SK-N-SH treated with all-trans-retinoic acid at 6 μM for 48 hours (cell line): ENCODE results near the gene SMARCAD1.

Source experiments
- ATAC-seq: fragments of 200-7000 bp; cut with Tn5 transposase; 3 replicates; pipeline ENCODE4 v1.9.1; 2020; ENCODE audit warnings: mild to moderate bottlenecking, moderate library complexity
- BACH2 ChIP-seq: fragments of 250-450 bp; sonication (Bioruptor Pico); IDR thresholded peaks from 2 replicates; pipeline ENCODE4 v1.9.0; 2021; ENCODE audit warnings: mild to moderate bottlenecking, borderline replicate concordance
- CSDC2 ChIP-seq: fragments of 250-450 bp; sonication (Bioruptor Pico); IDR thresholded peaks from 2 replicates; pipeline ENCODE4 v1.5.0; 2020; ENCODE audit warnings: mild to moderate bottlenecking, moderate library complexity
- ESRRG ChIP-seq: fragments of 250-450 bp; sonication (Bioruptor Pico); IDR thresholded peaks from 2 replicates; pipeline ENCODE4 v1.6.1; 2021; ENCODE audit warnings: mild to moderate bottlenecking
- GLIS3 ChIP-seq: fragments of 250-450 bp; sonication (Bioruptor Pico); IDR thresholded peaks from 2 replicates; pipeline ENCODE4 v1.5.0; 2020; ENCODE audit warnings: mild to moderate bottlenecking, moderate library complexity
- OSR1 ChIP-seq: fragments of 250-450 bp; sonication (Bioruptor Pico); IDR thresholded peaks from 2 replicates; pipeline ENCODE4 v1.8.0; 2022; ENCODE audit warnings: moderate library complexity, mild to moderate bottlenecking, inconsistent platforms
- PPARA ChIP-seq: fragments of 250-450 bp; sonication (Bioruptor Pico); IDR thresholded peaks from 2 replicates; pipeline ENCODE4 v1.5.0; 2020; ENCODE audit warnings: mild to moderate bottlenecking, borderline replicate concordance
- RARB ChIP-seq: fragments of 250-450 bp; sonication (Bioruptor Pico); IDR thresholded peaks from 2 replicates; pipeline ENCODE4 v1.8.0; 2021; ENCODE audit warnings: mild to moderate bottlenecking, moderate library complexity
- SNAI2 ChIP-seq: fragments of 250-450 bp; sonication (Bioruptor Pico); IDR thresholded peaks from 2 replicates; pipeline ENCODE4 v1.5.0; 2020; ENCODE audit warnings: mild to moderate bottlenecking, moderate library complexity
- TCF4 ChIP-seq: fragments of 250-450 bp; sonication (Bioruptor Pico); IDR thresholded peaks from 2 replicates; pipeline ENCODE4 v1.8.0; 2021; ENCODE audit warnings: mild to moderate bottlenecking, moderate library complexity, borderline replicate concordance
- TOX ChIP-seq: fragments of 250-450 bp; sonication (Bioruptor Pico); IDR thresholded peaks from 2 replicates; pipeline ENCODE4 v1.8.0; 2021; ENCODE audit warnings: mild to moderate bottlenecking, moderate library complexity, borderline replicate concordance
- ZC3H10 ChIP-seq: fragments of 250-450 bp; sonication (Bioruptor Pico); IDR thresholded peaks from 2 replicates; pipeline ENCODE4 v1.5.1; 2021; ENCODE audit warnings: mild to moderate bottlenecking, moderate library complexity
- ZFP3 ChIP-seq: fragments of 250-450 bp; sonication (Bioruptor Pico); IDR thresholded peaks from 2 replicates; pipeline ENCODE4 v1.5.0; 2020; ENCODE audit warnings: mild to moderate bottlenecking, moderate library complexity
- ZFP30 ChIP-seq: fragments of 450-650 bp; formaldehyde crosslinking; IDR thresholded peaks from 2 replicates; pipeline ENCODE4 v1.5.0; 2022; ENCODE audit warnings: mild to moderate bottlenecking, moderate library complexity
- ZNF565 ChIP-seq: fragments of 450-650 bp; formaldehyde crosslinking; conservative IDR thresholded peaks from 2 replicates; pipeline ENCODE4 v1.5.0; 2020; ENCODE audit warnings: low read depth, mild to moderate bottlenecking, moderate library complexity
- ZNF70 ChIP-seq: fragments of 450-650 bp; formaldehyde crosslinking; IDR thresholded peaks from 2 replicates; pipeline ENCODE4 v1.5.0; 2020; ENCODE audit warnings: mild to moderate bottlenecking, moderate library complexity
- ZNF8 ChIP-seq: fragments of 450-650 bp; formaldehyde crosslinking; IDR thresholded peaks from 2 replicates; pipeline ENCODE4 v1.5.0; 2020; ENCODE audit warnings: mild to moderate bottlenecking, moderate library complexity
- TF ChIP-seq, protein P1 (sequence below): fragments of 250-450 bp; sonication (Bioruptor Pico); IDR thresholded peaks from 2 replicates; pipeline ENCODE4 v1.5.1; 2020; ENCODE audit warnings: low read depth, mild to moderate bottlenecking, moderate library complexity
- TF ChIP-seq, protein P2 (sequence below): fragments of 250-450 bp; sonication (Bioruptor Pico); IDR thresholded peaks from 2 replicates; pipeline ENCODE4 v1.8.0; 2020; ENCODE audit warnings: mild to moderate bottlenecking, moderate library complexity, borderline replicate concordance
- TF ChIP-seq, protein P3 (sequence below): fragments of 250-450 bp; sonication (Bioruptor Pico); IDR thresholded peaks from 2 replicates; pipeline ENCODE4 v1.5.0; 2020; ENCODE audit warnings: mild to moderate bottlenecking, moderate library complexity

Gene SMARCAD1

DNA sequence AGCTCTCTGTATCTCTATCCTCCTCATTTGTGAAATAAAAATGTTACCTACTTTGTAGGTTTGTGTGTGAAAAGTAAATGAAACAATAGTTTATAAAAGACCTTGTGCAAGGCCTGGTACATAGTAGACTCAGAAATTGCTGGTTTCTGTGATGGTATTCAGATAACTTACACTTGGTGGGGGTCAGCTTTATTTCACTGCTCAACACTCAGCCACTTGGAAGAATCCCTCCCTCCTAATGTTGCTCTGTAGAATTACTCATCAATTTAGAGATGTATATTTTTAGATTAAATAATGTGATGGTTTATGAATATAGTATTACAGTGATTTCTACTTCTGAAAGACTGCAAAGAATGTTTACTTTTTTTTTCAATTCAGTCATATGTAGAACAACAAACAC is 32.7 kb downstream of the SMARCAD1 start:
- TF ChIP-seq ZNF70 (CRISPR knock-in tag) (no peak), TCF4 (CRISPR knock-in tag) (no peak), ESRRG (CRISPR knock-in tag) (no peak), ZFP30 (CRISPR knock-in tag) (no peak), CSDC2 (CRISPR knock-in tag) (no peak), RARB (CRISPR knock-in tag) (no peak), TOX (no peak), GLIS3 (CRISPR knock-in tag) (no peak), ZNF565 (no peak), PPARA (no peak), OSR1 (CRISPR knock-in tag) (no peak), BACH2 (CRISPR knock-in tag) (no peak), ZC3H10 (CRISPR knock-in tag) (no peak)
- TF ChIP-seq, protein P1, sequence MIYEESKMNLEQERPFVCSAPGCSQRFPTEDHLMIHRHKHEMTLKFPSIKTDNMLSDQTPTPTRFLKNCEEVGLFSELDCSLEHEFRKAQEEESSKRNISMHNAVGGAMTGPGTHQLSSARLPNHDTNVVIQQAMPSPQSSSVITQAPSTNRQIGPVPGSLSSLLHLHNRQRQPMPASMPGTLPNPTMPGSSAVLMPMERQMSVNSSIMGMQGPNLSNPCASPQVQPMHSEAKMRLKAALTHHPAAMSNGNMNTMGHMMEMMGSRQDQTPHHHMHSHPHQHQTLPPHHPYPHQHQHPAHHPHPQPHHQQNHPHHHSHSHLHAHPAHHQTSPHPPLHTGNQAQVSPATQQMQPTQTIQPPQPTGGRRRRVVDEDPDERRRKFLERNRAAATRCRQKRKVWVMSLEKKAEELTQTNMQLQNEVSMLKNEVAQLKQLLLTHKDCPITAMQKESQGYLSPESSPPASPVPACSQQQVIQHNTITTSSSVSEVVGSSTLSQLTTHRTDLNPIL (CRISPR knock-in tag), result no peak
- TF ChIP-seq, protein P2, sequence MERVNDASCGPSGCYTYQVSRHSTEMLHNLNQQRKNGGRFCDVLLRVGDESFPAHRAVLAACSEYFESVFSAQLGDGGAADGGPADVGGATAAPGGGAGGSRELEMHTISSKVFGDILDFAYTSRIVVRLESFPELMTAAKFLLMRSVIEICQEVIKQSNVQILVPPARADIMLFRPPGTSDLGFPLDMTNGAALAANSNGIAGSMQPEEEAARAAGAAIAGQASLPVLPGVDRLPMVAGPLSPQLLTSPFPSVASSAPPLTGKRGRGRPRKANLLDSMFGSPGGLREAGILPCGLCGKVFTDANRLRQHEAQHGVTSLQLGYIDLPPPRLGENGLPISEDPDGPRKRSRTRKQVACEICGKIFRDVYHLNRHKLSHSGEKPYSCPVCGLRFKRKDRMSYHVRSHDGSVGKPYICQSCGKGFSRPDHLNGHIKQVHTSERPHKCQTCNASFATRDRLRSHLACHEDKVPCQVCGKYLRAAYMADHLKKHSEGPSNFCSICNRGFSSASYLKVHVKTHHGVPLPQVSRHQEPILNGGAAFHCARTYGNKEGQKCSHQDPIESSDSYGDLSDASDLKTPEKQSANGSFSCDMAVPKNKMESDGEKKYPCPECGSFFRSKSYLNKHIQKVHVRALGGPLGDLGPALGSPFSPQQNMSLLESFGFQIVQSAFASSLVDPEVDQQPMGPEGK (CRISPR knock-in tag), result no peak
- TF ChIP-seq, protein P3, sequence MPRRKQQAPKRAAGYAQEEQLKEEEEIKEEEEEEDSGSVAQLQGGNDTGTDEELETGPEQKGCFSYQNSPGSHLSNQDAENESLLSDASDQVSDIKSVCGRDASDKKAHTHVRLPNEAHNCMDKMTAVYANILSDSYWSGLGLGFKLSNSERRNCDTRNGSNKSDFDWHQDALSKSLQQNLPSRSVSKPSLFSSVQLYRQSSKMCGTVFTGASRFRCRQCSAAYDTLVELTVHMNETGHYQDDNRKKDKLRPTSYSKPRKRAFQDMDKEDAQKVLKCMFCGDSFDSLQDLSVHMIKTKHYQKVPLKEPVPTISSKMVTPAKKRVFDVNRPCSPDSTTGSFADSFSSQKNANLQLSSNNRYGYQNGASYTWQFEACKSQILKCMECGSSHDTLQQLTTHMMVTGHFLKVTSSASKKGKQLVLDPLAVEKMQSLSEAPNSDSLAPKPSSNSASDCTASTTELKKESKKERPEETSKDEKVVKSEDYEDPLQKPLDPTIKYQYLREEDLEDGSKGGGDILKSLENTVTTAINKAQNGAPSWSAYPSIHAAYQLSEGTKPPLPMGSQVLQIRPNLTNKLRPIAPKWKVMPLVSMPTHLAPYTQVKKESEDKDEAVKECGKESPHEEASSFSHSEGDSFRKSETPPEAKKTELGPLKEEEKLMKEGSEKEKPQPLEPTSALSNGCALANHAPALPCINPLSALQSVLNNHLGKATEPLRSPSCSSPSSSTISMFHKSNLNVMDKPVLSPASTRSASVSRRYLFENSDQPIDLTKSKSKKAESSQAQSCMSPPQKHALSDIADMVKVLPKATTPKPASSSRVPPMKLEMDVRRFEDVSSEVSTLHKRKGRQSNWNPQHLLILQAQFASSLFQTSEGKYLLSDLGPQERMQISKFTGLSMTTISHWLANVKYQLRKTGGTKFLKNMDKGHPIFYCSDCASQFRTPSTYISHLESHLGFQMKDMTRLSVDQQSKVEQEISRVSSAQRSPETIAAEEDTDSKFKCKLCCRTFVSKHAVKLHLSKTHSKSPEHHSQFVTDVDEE (CRISPR knock-in tag), result no peak
- ATAC-seq, result peak; percentile 65

DNA sequence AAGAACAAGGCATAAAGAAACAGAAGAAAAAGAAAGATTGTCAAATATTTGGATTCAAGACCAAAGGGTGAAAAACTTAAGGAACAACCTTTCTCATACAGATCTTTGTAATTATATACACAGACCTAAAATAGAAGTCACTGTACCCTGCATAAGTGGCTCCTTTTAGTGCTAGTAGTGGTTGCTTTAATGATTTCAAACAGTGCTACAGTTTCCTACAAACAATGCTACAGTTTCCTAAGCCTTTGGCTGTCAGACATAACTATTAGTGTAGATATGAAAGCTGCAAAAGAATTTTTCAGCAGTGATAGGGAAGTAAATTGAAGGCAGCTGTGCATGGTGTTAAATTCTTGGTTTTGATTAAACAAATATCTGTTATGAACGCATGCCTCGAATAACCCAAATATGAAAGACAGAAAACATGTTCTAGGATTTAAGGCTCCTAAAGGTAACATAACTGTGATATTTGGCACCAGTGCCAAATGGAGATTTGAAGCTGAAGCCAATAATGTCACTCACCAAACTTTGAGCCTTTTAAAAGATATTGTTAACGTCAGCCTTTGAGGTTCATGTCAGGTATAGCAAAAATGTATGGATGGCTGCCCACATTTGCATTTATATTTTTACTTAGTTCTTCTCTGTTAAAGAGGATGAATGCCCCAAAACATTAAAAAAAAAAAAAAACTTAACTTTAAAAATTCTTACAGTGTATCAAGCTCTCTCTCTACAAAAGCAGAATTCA is 36.6 kb downstream of the SMARCAD1 start:
- ATAC-seq, result no peak
- TF ChIP-seq BACH2 (CRISPR knock-in tag) (no peak), ZNF70 (CRISPR knock-in tag) (no peak), PPARA (no peak), TCF4 (CRISPR knock-in tag) (no peak), RARB (CRISPR knock-in tag) (no peak)
- TF ChIP-seq, protein P2 (CRISPR knock-in tag), result no peak

DNA sequence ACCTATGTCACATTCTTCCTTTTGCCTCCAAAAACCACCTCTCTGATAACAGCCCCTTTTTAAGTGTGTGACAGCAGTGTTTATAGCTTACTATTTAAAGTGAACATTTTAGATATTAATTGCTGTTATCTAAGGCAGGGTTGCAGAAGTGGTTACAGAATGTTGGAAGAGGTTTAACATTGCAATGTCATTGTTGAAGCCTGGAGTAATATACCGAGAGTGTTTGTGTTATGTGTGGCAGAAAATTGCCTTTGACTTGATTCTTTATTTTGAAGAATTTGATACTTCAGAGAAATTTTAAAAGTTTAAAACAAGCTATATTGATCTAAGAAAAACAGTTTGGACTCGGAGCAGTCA is 37.1 kb downstream of the SMARCAD1 start:
- TF ChIP-seq ZNF8, result no peak
- TF ChIP-seq ZC3H10 (CRISPR knock-in tag), result no peak
- no peak for TF ChIP-seq ZNF70 (CRISPR knock-in tag)
- TF ChIP-seq ZFP3 (CRISPR knock-in tag), result no peak
- no peak for TF ChIP-seq OSR1 (CRISPR knock-in tag)
- TF ChIP-seq CSDC2 (CRISPR knock-in tag), result no peak
- TF ChIP-seq, protein P2 (CRISPR knock-in tag), result no peak
- no peak for TF ChIP-seq SNAI2 (CRISPR knock-in tag)
- TF ChIP-seq, protein P3 (CRISPR knock-in tag), result no peak
- TF ChIP-seq, all 23 proteins: peak for 0
- no peak for ATAC-seq
